ENCODE results near the gene PHETA2. TPM values are rescaled to one million over a fixed set of nuclear protein-coding genes. Genes with fewer than 3 reads are reported as not detected.
"Not testable (repeated sequence)": the region's sequence is repeated elsewhere in the genome, so short reads cannot be mapped to it uniquely, and the experiment has no call there.

PHETA2 gene
- total RNA-seq, 2 experiments from 2014 or later: 3.6 to 4.5 TPM

GRCh38 chr22:42090596-42091454 is 16.8 kb downstream of the PHETA2 start, which contains the start of gene NDUFA6:
TSS of gene NDUFA6 (minus strand) at chr22:42090772. CDS start at chr22:42090744, 28 bp downstream.
- H3K27me3 Mint-ChIP-seq: no peaks in the 10 kb centered on the region
- H3K9me3 Mint-ChIP-seq: peaks cover 10% of the 10 kb centered on the region
- CTCF ChIA-PET: interaction anchor here (0.7 to 4.2 kb wide), 40 partner anchors 8 to 394 kb away, joined by 3 to 47 read pairs (median 5); partner anchors contain the start of genes CENPM, NAGA, SEPTIN3 and SMDT1
- H3K4me3 Mint-ChIP-seq: peak within 1 kb of the TSS; percentile 99
- H3K4me1 Mint-ChIP-seq: peaks cover 31% of the 10 kb centered on the region
- peak; percentile 99 for DNase-seq
- H3K36me3 Mint-ChIP-seq (ENCODE audit: low read depth): peaks cover 36% of the 10 kb centered on the region
- POLR2A ChIA-PET: interaction anchor here (0.5 to 4.9 kb wide), 51 partner anchors 9 to 805 kb away, joined by 3 to 185 read pairs (median 5); partner anchors contain the start of genes CCDC134, CENPM, MEI1 and NAGA
- H3K27ac Mint-ChIP-seq: peak within 1 kb of the TSS; percentile 99

- no peak for DNase-seq
- Mint-ChIP-seq H3K27ac (peak overlapping the region; percentile 99), H3K9me3 (peaks cover 10% of the 10 kb centered on the region), H3K27me3 (no peaks in the 10 kb centered on the region), H3K36me3 (ENCODE audit: low read depth) (peaks cover 30% of the 10 kb centered on the region), H3K4me1 (peaks cover 31% of the 10 kb centered on the region), H3K4me3 (peak overlapping the region; percentile 99)
- ChIA-PET POLR2A (interaction anchor here (0.5 to 4.9 kb wide), 36 partner anchors 12 to 524 kb away, joined by 3 to 185 read pairs (median 6); partner anchors contain the start of genes CENPM, MEI1, NAGA and POLDIP3), CTCF (interaction anchor here (0.7 to 4.2 kb wide), 34 partner anchors 7 to 394 kb away, joined by 3 to 47 read pairs (median 6); partner anchors contain the start of genes CENPM, NAGA, SEPTIN3 and SMDT1)
These were observed 17.4 kb downstream of the PHETA2 start for GRCh38 chr22:42091455-42091782.

- Mint-ChIP-seq H3K27me3 (no peaks in the 10 kb centered on the region), H3K9me3 (peaks cover 29% of the 10 kb centered on the region), H3K27ac (no peak overlapping the region), H3K36me3 (ENCODE audit: low read depth) (peaks cover 34% of the 10 kb centered on the region), H3K4me3 (no peak overlapping the region), H3K4me1 (no peaks in the 10 kb centered on the region)
- no peak for DNase-seq
- POLR2A ChIA-PET: interaction anchor here (0.9 kb wide), 1 partner anchor 11 kb away, joined by 5 read pairs; the partner anchor contains the start of gene NDUFA6
- CTCF ChIA-PET: no interaction called here
These were observed 27.2 kb downstream of the PHETA2 start for GRCh38 chr22:42101199-42101598.

- CTCF ChIA-PET, H3K4me1 Mint-ChIP-seq, H3K27ac Mint-ChIP-seq, H3K4me3 Mint-ChIP-seq, H3K27me3 Mint-ChIP-seq, DNase-seq, POLR2A ChIA-PET: not testable (repeated sequence)
- Mint-ChIP-seq H3K36me3 (ENCODE audit: low read depth) (peaks cover 34% of the 10 kb centered on the region), H3K9me3 (peaks cover 29% of the 10 kb centered on the region)
These were observed 30.3 kb downstream of the PHETA2 start for GRCh38 chr22:42104332-42104860.

GRCh38 chr22:42108848-42109247 is 34.8 kb downstream of the PHETA2 start:
- H3K36me3 Mint-ChIP-seq (ENCODE audit: low read depth): peaks cover 14% of the 10 kb centered on the region
- no peak overlapping the region for H3K27ac Mint-ChIP-seq
- no peaks in the 10 kb centered on the region for H3K27me3 Mint-ChIP-seq
- ChIA-PET POLR2A (no interaction called here), CTCF (interaction anchor here (0.5 kb wide), 1 partner anchor 14 kb away, joined by 3 read pairs; no protein-coding TSS in a partner anchor)
- H3K4me3 Mint-ChIP-seq: no peak overlapping the region
- DNase-seq: no peak
- H3K9me3 Mint-ChIP-seq: peaks cover 15% of the 10 kb centered on the region
- H3K4me1 Mint-ChIP-seq: no peaks in the 10 kb centered on the region

GRCh38 chr22:42111798-42112197 is 37.8 kb downstream of the PHETA2 start:
- peaks cover 3% of the 10 kb centered on the region for H3K4me1 Mint-ChIP-seq
- no peak for DNase-seq
- H3K27ac Mint-ChIP-seq: no peak overlapping the region
- peaks cover 22% of the 10 kb centered on the region for H3K9me3 Mint-ChIP-seq
- peaks cover 22% of the 10 kb centered on the region for H3K36me3 Mint-ChIP-seq (ENCODE audit: low read depth)
- ChIA-PET POLR2A (interaction anchor here (1.5 kb wide), 1 partner anchor 21 kb away, joined by 6 read pairs; the partner anchor contains the start of gene NDUFA6), CTCF (interaction anchor here (1.3 to 2.0 kb wide), 2 partner anchors 10 to 21 kb away, joined by 6 to 18 read pairs; partner anchors contain the start of gene NDUFA6)
- no peaks in the 10 kb centered on the region for H3K27me3 Mint-ChIP-seq
- H3K4me3 Mint-ChIP-seq: no peak overlapping the region

GRCh38 chr22:42112793-42113192 is 38.7 kb downstream of the PHETA2 start:
- DNase-seq, H3K4me3 Mint-ChIP-seq, POLR2A ChIA-PET, H3K4me1 Mint-ChIP-seq, H3K27me3 Mint-ChIP-seq, H3K27ac Mint-ChIP-seq: not testable (repeated sequence)
- Mint-ChIP-seq H3K9me3 (peaks cover 22% of the 10 kb centered on the region), H3K36me3 (ENCODE audit: low read depth) (peaks cover 27% of the 10 kb centered on the region)
- CTCF ChIA-PET: interaction anchor here (0.7 to 2.0 kb wide), 5 partner anchors 10 to 331 kb away, joined by 4 to 18 read pairs (median 5); partner anchors contain the start of genes NDUFA6 and SEPTIN3

GRCh38 chr22:42114721-42115120 is 40.7 kb downstream of the PHETA2 start:
- peaks cover 22% of the 10 kb centered on the region for H3K9me3 Mint-ChIP-seq
- peaks cover 16% of the 10 kb centered on the region for H3K4me1 Mint-ChIP-seq
- POLR2A ChIA-PET: no interaction called here
- H3K27me3 Mint-ChIP-seq: no peaks in the 10 kb centered on the region
- no peak overlapping the region for H3K27ac Mint-ChIP-seq
- no peak for DNase-seq
- CTCF ChIA-PET: no interaction called here
- no peak overlapping the region for H3K4me3 Mint-ChIP-seq
- peaks cover 24% of the 10 kb centered on the region for H3K36me3 Mint-ChIP-seq (ENCODE audit: low read depth)

- peaks cover 23% of the 10 kb centered on the region for H3K4me1 Mint-ChIP-seq
- H3K27ac Mint-ChIP-seq, CTCF ChIA-PET, DNase-seq, H3K4me3 Mint-ChIP-seq, POLR2A ChIA-PET, H3K27me3 Mint-ChIP-seq: not testable (repeated sequence)
- H3K9me3 Mint-ChIP-seq: peaks cover 22% of the 10 kb centered on the region
- H3K36me3 Mint-ChIP-seq (ENCODE audit: low read depth): peaks cover 24% of the 10 kb centered on the region
These were observed 41.4 kb downstream of the PHETA2 start for GRCh38 chr22:42115420-42115830.

GRCh38 chr22:42116848-42117424 is 42.9 kb downstream of the PHETA2 start:
- Mint-ChIP-seq H3K27ac (no peak overlapping the region), H3K27me3 (no peaks in the 10 kb centered on the region), H3K4me3 (no peak overlapping the region), H3K36me3 (ENCODE audit: low read depth) (peaks cover 24% of the 10 kb centered on the region), H3K9me3 (peaks cover 22% of the 10 kb centered on the region), H3K4me1 (peaks cover 36% of the 10 kb centered on the region)
- POLR2A ChIA-PET: interaction anchor here (1.2 to 2.0 kb wide), 2 partner anchors 26 to 153 kb away, joined by 3 to 10 read pairs; partner anchors contain the start of genes NDUFA6 and TCF20
- no peak for DNase-seq
- CTCF ChIA-PET: interaction anchor here (0.6 to 1.5 kb wide), 7 partner anchors 26 to 349 kb away, joined by 3 to 7 read pairs (median 4); partner anchors contain the start of gene NDUFA6

- Mint-ChIP-seq H3K4me1 (peaks cover 41% of the 10 kb centered on the region), H3K4me3 (peak overlapping the region; percentile 62), H3K27ac (peak overlapping the region; percentile 87), H3K36me3 (ENCODE audit: low read depth) (peaks cover 13% of the 10 kb centered on the region)
- H3K27me3 Mint-ChIP-seq, H3K9me3 Mint-ChIP-seq: not testable (repeated sequence)
- DNase-seq: peak; percentile 50
- ChIA-PET POLR2A (interaction anchor here (0.7 to 1.6 kb wide), 5 partner anchors 14 to 173 kb away, joined by 3 to 19 read pairs (median 3); partner anchors contain the start of genes CENPM, NAGA and NDUFA6), CTCF (interaction anchor here (0.6 to 1.2 kb wide), 2 partner anchors 10 to 29 kb away, joined by 3 read pairs; no protein-coding TSS in a partner anchor)
These were observed 46.4 kb downstream of the PHETA2 start for GRCh38 chr22:42120231-42121021.

GRCh38 chr22:42123529-42123928 is 49.5 kb downstream of the PHETA2 start:
- CTCF ChIA-PET: interaction anchor here (2.5 kb wide), 1 partner anchor 33 kb away, joined by 10 read pairs; the partner anchor contains the start of gene NDUFA6
- H3K27me3 Mint-ChIP-seq; H3K36me3 Mint-ChIP-seq (ENCODE audit: low read depth); DNase-seq; H3K9me3 Mint-ChIP-seq; H3K4me3 Mint-ChIP-seq; H3K27ac Mint-ChIP-seq; POLR2A ChIA-PET: not testable (repeated sequence)
- H3K4me1 Mint-ChIP-seq: peaks cover 37% of the 10 kb centered on the region

All from activated CD4-positive, alpha-beta memory T cell treated with anti-CD3 and anti-CD28 coated beads, Interleukin-2, amount 10 ng/mL, durations not matched to agents 7 days and 5 days (primary cell).